GM19239 (cell line): ENCODE data around the gene U2SURP.

Source experiments
- DNase-seq: peaks from one replicate; pipeline ENCODE4 v3.0.0; 2011; ENCODE audit warnings: low spot score; ENCODE audit not compliant: insufficient read length
- FAIRE-seq: peaks from 2 replicates; lab custom pipeline; 2011; peaks lifted over from hg19 to GRCh38; lab: Jason Lieb, UNC

The U2SURP gene

GRCh38 chr3:143092191-143092590, 90.8 kb downstream of the U2SURP start:
- DNase-seq (no peak), FAIRE-seq (no peak)

GRCh38 chr3:143095813-143096212, 94.4 kb downstream of the U2SURP start:
- FAIRE-seq (no peak), DNase-seq (no peak)

- FAIRE-seq (no peak), DNase-seq (no peak)
These were observed 96.8 kb downstream of the U2SURP start for GRCh38 chr3:143098032-143098764.

- DNase-seq (no peak), FAIRE-seq (no peak)
These were observed 97.8 kb downstream of the U2SURP start for GRCh38 chr3:143099210-143099609.

GRCh38 chr3:143099690-143100089, 98.3 kb downstream of the U2SURP start:
- no peak for DNase-seq
- FAIRE-seq: no peak

DNA sequence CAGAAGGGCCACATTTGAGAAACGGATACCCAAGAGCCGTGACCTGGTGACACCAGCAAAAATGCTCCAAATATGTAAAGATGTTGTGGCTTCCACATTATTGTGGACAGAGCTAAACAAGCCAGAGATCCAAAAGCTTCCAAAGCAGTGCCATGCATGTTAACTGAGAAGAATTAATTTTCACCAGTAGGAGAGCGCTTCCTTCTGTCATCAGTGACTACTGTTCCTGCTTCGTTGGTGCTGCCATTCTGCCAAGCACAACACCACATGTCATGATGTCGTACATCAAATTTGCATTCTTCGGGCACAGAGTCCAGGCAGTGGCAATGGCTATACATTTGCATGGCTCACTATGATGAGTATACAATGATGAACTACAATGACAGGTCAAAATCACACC, 99.1 kb downstream of the U2SURP start:
- FAIRE-seq: no peak
- no peak for DNase-seq

GRCh38 chr3:143101792-143102381, 100.5 kb downstream of the U2SURP start:
- no peak for FAIRE-seq
- no peak for DNase-seq

GRCh38 chr3:143103652-143104051, 102.3 kb downstream of the U2SURP start:
- no peak for FAIRE-seq
- DNase-seq: no peak

DNA sequence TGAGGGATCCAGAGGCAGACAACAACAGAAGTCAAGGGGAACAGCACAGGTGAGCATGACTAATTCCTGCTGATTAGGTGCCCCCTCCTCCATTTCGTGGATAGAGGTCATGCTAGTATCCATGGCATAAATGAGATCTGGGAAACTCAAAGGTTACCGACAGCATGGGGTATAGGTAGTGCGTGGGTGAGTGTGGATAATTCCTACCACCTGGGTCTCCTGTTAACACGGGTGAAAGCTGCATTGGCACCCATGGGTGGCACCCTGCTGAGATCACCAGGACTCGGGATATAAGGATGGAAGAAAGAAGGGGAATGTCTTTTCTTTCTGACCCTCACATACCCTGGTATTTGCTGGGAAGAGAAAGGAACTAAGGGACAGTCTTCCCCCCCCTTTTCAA, 103.8 kb downstream of the U2SURP start:
- FAIRE-seq: no peak

GRCh38 chr3:143109861-143110260, 108.5 kb downstream of the U2SURP start:
- DNase-seq: no peak
- no peak for FAIRE-seq

More for the DNA sequence above, 103.8 kb downstream of the U2SURP start:
- DNase-seq: no peak
